ENCODE data around the gene BAHCC1.

The BAHCC1 gene

GRCh38 chr17:81417049-81417878 is 22.0 kb downstream of the BAHCC1 start:
- TF ChIP-seq GATA2 (IDR thresholded peaks at IDR 0.05; ENCODE audit: low read depth, low read length) (no peak), GATA3 (IDR thresholded peaks at IDR 0.05; ENCODE audit: low read depth, low read length) (no peak)

DNA sequence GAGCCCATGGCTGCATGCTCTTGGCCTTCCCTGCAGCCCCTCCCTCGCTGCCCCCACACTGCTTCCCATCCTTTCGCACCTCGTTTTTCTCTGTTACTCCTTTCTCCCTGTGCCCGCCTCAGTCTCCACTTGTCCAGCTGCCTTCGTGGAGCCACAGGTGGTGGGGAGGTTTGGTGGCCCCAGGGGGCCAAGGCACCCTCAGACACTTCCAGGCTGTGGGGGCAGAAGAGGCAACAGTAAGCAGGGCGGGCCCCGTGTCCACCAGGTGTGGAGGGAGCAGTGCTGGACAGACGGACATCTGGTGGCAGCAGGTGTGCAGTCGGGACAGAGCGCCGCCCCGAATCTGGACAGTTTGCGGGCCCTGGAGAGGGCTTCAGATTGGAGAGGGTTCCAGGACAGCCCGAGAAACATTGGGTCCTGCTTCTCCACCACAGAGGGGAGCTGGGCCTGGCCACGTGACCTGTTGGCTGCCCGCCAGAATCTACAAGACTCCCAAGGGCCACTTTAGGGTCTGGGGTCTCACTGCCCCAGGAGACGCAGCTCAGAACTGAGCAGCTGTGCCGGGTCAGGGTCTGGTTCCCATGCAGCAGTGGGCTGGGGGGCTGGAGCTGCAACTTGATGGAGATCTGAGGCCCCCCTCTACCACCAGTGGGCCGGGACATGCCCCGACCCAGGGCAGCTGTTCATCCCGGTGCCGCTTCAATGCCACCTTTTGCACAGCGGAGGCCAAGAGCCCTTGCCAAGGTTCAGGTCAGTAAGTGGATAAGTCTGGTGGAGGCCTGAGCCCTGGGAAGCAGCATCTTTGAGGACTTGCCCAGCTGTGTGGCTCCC is 22.8 kb downstream of the BAHCC1 start:
- TF ChIP-seq GATA2 (IDR thresholded peaks at IDR 0.05; ENCODE audit: low read depth, low read length) (no peak), GATA3 (IDR thresholded peaks at IDR 0.05; ENCODE audit: low read depth, low read length) (no peak)

GRCh38 chr17:81418710-81419318 is 23.6 kb downstream of the BAHCC1 start:
- TF ChIP-seq GATA2 (IDR thresholded peaks at IDR 0.05; ENCODE audit: low read depth, low read length) (no peak), GATA3 (IDR thresholded peaks at IDR 0.05; ENCODE audit: low read depth, low read length) (no peak)

GRCh38 chr17:81419319-81419885 is 24.1 kb downstream of the BAHCC1 start:
- TF ChIP-seq GATA2 (IDR thresholded peaks at IDR 0.05; ENCODE audit: low read depth, low read length), result no peak
- no peak for TF ChIP-seq GATA3 (IDR thresholded peaks at IDR 0.05; ENCODE audit: low read depth, low read length)

- TF ChIP-seq GATA3 (IDR thresholded peaks at IDR 0.05; ENCODE audit: low read depth, low read length) (no peak), GATA2 (IDR thresholded peaks at IDR 0.05; ENCODE audit: low read depth, low read length) (no peak)
Measured at GRCh38 chr17:81419886-81420768, 24.9 kb downstream of the BAHCC1 start.

DNA sequence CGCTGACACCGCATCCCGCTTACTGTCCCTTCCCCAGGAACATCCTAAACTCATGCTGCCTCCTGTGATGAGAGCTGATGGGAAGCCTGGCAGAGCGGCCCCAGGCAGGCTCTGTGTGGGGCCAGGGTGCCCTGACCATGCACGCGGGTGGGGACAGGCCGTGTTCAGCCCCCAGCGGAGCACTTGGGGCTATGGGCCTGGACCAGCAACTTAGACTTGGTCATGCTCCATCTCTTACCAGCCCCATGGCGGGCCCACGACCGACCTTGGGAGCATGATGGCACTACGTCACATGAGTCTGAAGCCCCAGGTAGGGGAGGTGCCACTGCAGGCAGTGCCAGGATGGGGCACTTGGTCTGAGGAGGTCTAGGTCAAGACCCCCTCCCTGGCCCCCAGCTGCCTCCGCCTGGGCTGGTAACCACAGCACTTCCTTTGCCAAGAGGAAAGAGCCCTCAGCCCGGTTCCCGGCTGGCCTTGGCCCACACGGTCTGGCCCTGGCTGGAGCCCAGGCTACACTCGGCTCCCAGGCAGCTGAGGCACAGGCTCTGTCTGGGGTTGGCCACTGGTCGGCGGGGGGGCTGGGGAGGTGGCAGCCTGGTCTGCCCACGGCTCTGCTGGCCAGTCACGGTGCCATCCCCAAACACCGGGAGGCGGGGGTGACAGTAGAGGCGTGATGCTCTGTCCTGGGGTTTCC is 25.7 kb downstream of the BAHCC1 start:
- TF ChIP-seq GATA2 (IDR thresholded peaks at IDR 0.05; ENCODE audit: low read depth, low read length) (no peak), GATA3 (IDR thresholded peaks at IDR 0.05; ENCODE audit: low read depth, low read length) (no peak)

- no peak for TF ChIP-seq GATA2 (IDR thresholded peaks at IDR 0.05; ENCODE audit: low read depth, low read length)
- no peak for TF ChIP-seq GATA3 (IDR thresholded peaks at IDR 0.05; ENCODE audit: low read depth, low read length)
Measured at GRCh38 chr17:81422776-81423697, 27.8 kb downstream of the BAHCC1 start.

- TF ChIP-seq GATA2 (IDR thresholded peaks at IDR 0.05; ENCODE audit: low read depth, low read length) (no peak), GATA3 (IDR thresholded peaks at IDR 0.05; ENCODE audit: low read depth, low read length) (no peak)
Measured at GRCh38 chr17:81423698-81424071, 28.4 kb downstream of the BAHCC1 start.

GRCh38 chr17:81424151-81425017 is 29.1 kb downstream of the BAHCC1 start:
- no peak for TF ChIP-seq GATA3 (IDR thresholded peaks at IDR 0.05; ENCODE audit: low read depth, low read length)
- TF ChIP-seq GATA2 (IDR thresholded peaks at IDR 0.05; ENCODE audit: low read depth, low read length), result no peak

- TF ChIP-seq GATA3 (IDR thresholded peaks at IDR 0.05; ENCODE audit: low read depth, low read length), result no peak
- TF ChIP-seq GATA2 (IDR thresholded peaks at IDR 0.05; ENCODE audit: low read depth, low read length), result no peak
Measured at GRCh38 chr17:81426393-81427172, 31.3 kb downstream of the BAHCC1 start.

Measured in SH-SY5Y (cell line).